Activated naive CD4-positive, alpha-beta T cell treated with anti-CD3 and anti-CD28 coated beads, Interleukin-2, amount 10 ng/mL, durations not matched to agents 7 days and 5 days (primary cell): ENCODE data around the gene GABPB1.

Experiments used
- CTCF ChIA-PET: fragments of 350-600 bp; sonication (Branson Sonifier 250); formaldehyde crosslinking; loops from one replicate; lab custom pipeline; 2021; ENCODE audit warnings: antibody characterized with exemption; lab: Charles Lee
- DNase-seq: peaks from one replicate; pipeline ENCODE4 v3.0.0-alpha.2; 2020
- H3K27ac Mint-ChIP-seq: one replicate; pipeline ENCODE4 v1.8.0; 2021; ENCODE audit warnings: mild to moderate bottlenecking, moderate library complexity, mixed read lengths
- H3K27me3 Mint-ChIP-seq: one replicate; pipeline ENCODE4 v1.8.0; 2021; ENCODE audit warnings: mild to moderate bottlenecking, mixed read lengths
- H3K36me3 Mint-ChIP-seq: one replicate; pipeline ENCODE4 v1.8.0; 2021; ENCODE audit warnings: mixed read lengths
- H3K4me1 Mint-ChIP-seq: one replicate; pipeline ENCODE4 v1.8.0; 2021; ENCODE audit warnings: mixed read lengths
- H3K4me3 Mint-ChIP-seq: one replicate; pipeline ENCODE4 v1.8.0; 2021; ENCODE audit warnings: mild to moderate bottlenecking, moderate library complexity, mixed read lengths
- H3K9me3 Mint-ChIP-seq: one replicate; pipeline ENCODE4 v1.8.0; 2021; ENCODE audit warnings: mixed read lengths

GABPB1 gene

GRCh38 chr15:50328116-50328515 is 26.9 kb downstream of the GABPB1 start:
- Mint-ChIP-seq H3K27me3 (no peaks in the 10 kb centered on the region), H3K36me3 (peaks cover 7% of the 10 kb centered on the region), H3K9me3 (no peaks in the 10 kb centered on the region), H3K4me3 (no peak overlapping the region), H3K27ac (no peak overlapping the region), H3K4me1 (peaks cover 4% of the 10 kb centered on the region)
- CTCF ChIA-PET, result interaction anchor here (1.2 kb wide), 1 partner anchor 13 kb away, joined by 3 read pairs; no protein-coding TSS in a partner anchor
- no peak for DNase-seq

GRCh38 chr15:50321680-50322210 is 33.3 kb downstream of the GABPB1 start:
- Mint-ChIP-seq H3K4me1 (peaks cover 15% of the 10 kb centered on the region), H3K9me3 (no peaks in the 10 kb centered on the region), H3K4me3 (no peak overlapping the region)

GRCh38 chr15:50320504-50320903 is 34.5 kb downstream of the GABPB1 start:
- Mint-ChIP-seq H3K36me3 (peaks cover 3% of the 10 kb centered on the region), H3K9me3 (no peaks in the 10 kb centered on the region), H3K27ac (no peak overlapping the region), H3K27me3 (no peaks in the 10 kb centered on the region), H3K4me3 (no peak overlapping the region), H3K4me1 (peaks cover 15% of the 10 kb centered on the region)
- DNase-seq, result no peak
- CTCF ChIA-PET, result no interaction called here

More at GRCh38 chr15:50321680-50322210, 33.3 kb downstream of the GABPB1 start:
- H3K27ac Mint-ChIP-seq, result no peak overlapping the region
- CTCF ChIA-PET, result interaction anchor here (0.6 kb wide), 1 partner anchor 85 kb away, joined by 3 read pairs; no protein-coding TSS in a partner anchor
- no peak for DNase-seq
- H3K36me3 Mint-ChIP-seq, result peaks cover 3% of the 10 kb centered on the region
- no peaks in the 10 kb centered on the region for H3K27me3 Mint-ChIP-seq

GRCh38 chr15:50318697-50319096 is 36.3 kb downstream of the GABPB1 start:
- Mint-ChIP-seq H3K36me3 (no peaks in the 10 kb centered on the region), H3K27me3 (no peaks in the 10 kb centered on the region), H3K4me1 (peaks cover 18% of the 10 kb centered on the region), H3K27ac (peak overlapping the region; percentile 34), H3K9me3 (no peaks in the 10 kb centered on the region), H3K4me3 (peak overlapping the region; percentile 22)
- CTCF ChIA-PET, result interaction anchor here (1.1 to 1.2 kb wide), 2 partner anchors 136 to 170 kb away, joined by 4 to 6 read pairs; partner anchors contain the start of gene SLC27A2
- no peak for DNase-seq

GRCh38 chr15:50315814-50316630 is 39.0 kb downstream of the GABPB1 start:
- H3K9me3 Mint-ChIP-seq, result no peaks in the 10 kb centered on the region
- no peak for DNase-seq
- H3K27ac Mint-ChIP-seq, result no peak overlapping the region
- H3K4me3 Mint-ChIP-seq, result no peak overlapping the region
- no peaks in the 10 kb centered on the region for H3K36me3 Mint-ChIP-seq
- peaks cover 18% of the 10 kb centered on the region for H3K4me1 Mint-ChIP-seq
- no peaks in the 10 kb centered on the region for H3K27me3 Mint-ChIP-seq
- CTCF ChIA-PET, result interaction anchor here (0.7 to 2.2 kb wide), 32 partner anchors 9 to 894 kb away, joined by 3 to 43 read pairs (median 5); partner anchors contain the start of genes GABPB1 and SLC27A2

GRCh38 chr15:50312636-50313035 is 42.4 kb downstream of the GABPB1 start:
- CTCF ChIA-PET, result interaction anchor here (0.7 kb wide), 1 partner anchor 77 kb away, joined by 3 read pairs; no protein-coding TSS in a partner anchor
- Mint-ChIP-seq H3K4me3 (no peak overlapping the region), H3K27ac (no peak overlapping the region), H3K36me3 (peaks cover 15% of the 10 kb centered on the region), H3K27me3 (no peaks in the 10 kb centered on the region), H3K4me1 (peaks cover 3% of the 10 kb centered on the region), H3K9me3 (peaks cover 9% of the 10 kb centered on the region)
- no peak for DNase-seq

- Mint-ChIP-seq H3K27me3 (no peaks in the 10 kb centered on the region), H3K27ac (no peak overlapping the region), H3K9me3 (peaks cover 10% of the 10 kb centered on the region), H3K4me3 (no peak overlapping the region), H3K36me3 (peaks cover 34% of the 10 kb centered on the region), H3K4me1 (no peaks in the 10 kb centered on the region)
- DNase-seq, result no peak
- CTCF ChIA-PET, result interaction anchor here (1.0 kb wide), 1 partner anchor 15 kb away, joined by 3 read pairs; no protein-coding TSS in a partner anchor
Measured at GRCh38 chr15:50307799-50308198, 47.2 kb downstream of the GABPB1 start.

- Mint-ChIP-seq H3K36me3 (peaks cover 49% of the 10 kb centered on the region), H3K4me1 (no peaks in the 10 kb centered on the region), H3K4me3 (no peak overlapping the region), H3K27me3 (no peaks in the 10 kb centered on the region), H3K9me3 (peaks cover 10% of the 10 kb centered on the region), H3K27ac (no peak overlapping the region)
- DNase-seq, result no peak
- CTCF ChIA-PET, result interaction anchor here (1.0 to 1.4 kb wide), 2 partner anchors 11 to 42 kb away, joined by 3 to 7 read pairs; no protein-coding TSS in a partner anchor
Measured at GRCh38 chr15:50304836-50305235, 50.2 kb downstream of the GABPB1 start.

GRCh38 chr15:50302581-50302980 is 52.4 kb downstream of the GABPB1 start:
- H3K36me3 Mint-ChIP-seq, result peaks cover 40% of the 10 kb centered on the region

GRCh38 chr15:50298340-50298739 is 56.7 kb downstream of the GABPB1 start:
- Mint-ChIP-seq H3K27me3 (no peaks in the 10 kb centered on the region), H3K36me3 (peaks cover 35% of the 10 kb centered on the region), H3K27ac (no peak overlapping the region), H3K4me3 (no peak overlapping the region), H3K4me1 (no peaks in the 10 kb centered on the region), H3K9me3 (no peaks in the 10 kb centered on the region)
- CTCF ChIA-PET, result interaction anchor here (1.3 kb wide), 1 partner anchor 17 kb away, joined by 6 read pairs; no protein-coding TSS in a partner anchor
- DNase-seq, result no peak

More at GRCh38 chr15:50302581-50302980, 52.4 kb downstream of the GABPB1 start:
- Mint-ChIP-seq H3K27ac (no peak overlapping the region), H3K9me3 (no peaks in the 10 kb centered on the region), H3K4me3 (no peak overlapping the region), H3K27me3 (no peaks in the 10 kb centered on the region), H3K4me1 (no peaks in the 10 kb centered on the region)
- CTCF ChIA-PET, result no interaction called here
- no peak for DNase-seq

- H3K27ac Mint-ChIP-seq, result no peak overlapping the region
- H3K27me3 Mint-ChIP-seq, result no peaks in the 10 kb centered on the region
- H3K9me3 Mint-ChIP-seq, result no peaks in the 10 kb centered on the region
- no peak overlapping the region for H3K4me3 Mint-ChIP-seq
- peaks cover 26% of the 10 kb centered on the region for H3K36me3 Mint-ChIP-seq
- H3K4me1 Mint-ChIP-seq, result no peaks in the 10 kb centered on the region
- DNase-seq, result no peak
- CTCF ChIA-PET, result interaction anchor here (0.7 kb wide), 1 partner anchor 114 kb away, joined by 3 read pairs; the partner anchor contains the start of gene SLC27A2
Measured at GRCh38 chr15:50295966-50296365, 59.0 kb downstream of the GABPB1 start.

- DNase-seq, result no peak
- no peak overlapping the region for H3K4me3 Mint-ChIP-seq
- CTCF ChIA-PET, result no interaction called here
- H3K36me3 Mint-ChIP-seq, result peaks cover 20% of the 10 kb centered on the region
- no peaks in the 10 kb centered on the region for H3K9me3 Mint-ChIP-seq
- no peaks in the 10 kb centered on the region for H3K27me3 Mint-ChIP-seq
- H3K27ac Mint-ChIP-seq, result no peak overlapping the region
- no peaks in the 10 kb centered on the region for H3K4me1 Mint-ChIP-seq
Measured at GRCh38 chr15:50289749-50290148, 65.2 kb downstream of the GABPB1 start.

GRCh38 chr15:50287324-50288116 is 67.5 kb downstream of the GABPB1 start:
- Mint-ChIP-seq H3K36me3 (peaks cover 23% of the 10 kb centered on the region), H3K9me3 (no peaks in the 10 kb centered on the region), H3K27me3 (no peaks in the 10 kb centered on the region), H3K27ac (peak overlapping the region; percentile 35), H3K4me1 (no peaks in the 10 kb centered on the region), H3K4me3 (no peak overlapping the region)
- CTCF ChIA-PET, result no interaction called here
- DNase-seq, result no peak

GRCh38 chr15:50281427-50281826 is 73.6 kb downstream of the GABPB1 start:
- CTCF ChIA-PET, result no interaction called here
- H3K4me1 Mint-ChIP-seq, result no peaks in the 10 kb centered on the region
- H3K36me3 Mint-ChIP-seq, result peaks cover 16% of the 10 kb centered on the region
- H3K9me3 Mint-ChIP-seq, result no peaks in the 10 kb centered on the region
- no peaks in the 10 kb centered on the region for H3K27me3 Mint-ChIP-seq
- H3K27ac Mint-ChIP-seq, result no peak overlapping the region
- no peak overlapping the region for H3K4me3 Mint-ChIP-seq
- no peak for DNase-seq
